ENCODE measurements around the gene MYOM1.

Gene MYOM1

DNA sequence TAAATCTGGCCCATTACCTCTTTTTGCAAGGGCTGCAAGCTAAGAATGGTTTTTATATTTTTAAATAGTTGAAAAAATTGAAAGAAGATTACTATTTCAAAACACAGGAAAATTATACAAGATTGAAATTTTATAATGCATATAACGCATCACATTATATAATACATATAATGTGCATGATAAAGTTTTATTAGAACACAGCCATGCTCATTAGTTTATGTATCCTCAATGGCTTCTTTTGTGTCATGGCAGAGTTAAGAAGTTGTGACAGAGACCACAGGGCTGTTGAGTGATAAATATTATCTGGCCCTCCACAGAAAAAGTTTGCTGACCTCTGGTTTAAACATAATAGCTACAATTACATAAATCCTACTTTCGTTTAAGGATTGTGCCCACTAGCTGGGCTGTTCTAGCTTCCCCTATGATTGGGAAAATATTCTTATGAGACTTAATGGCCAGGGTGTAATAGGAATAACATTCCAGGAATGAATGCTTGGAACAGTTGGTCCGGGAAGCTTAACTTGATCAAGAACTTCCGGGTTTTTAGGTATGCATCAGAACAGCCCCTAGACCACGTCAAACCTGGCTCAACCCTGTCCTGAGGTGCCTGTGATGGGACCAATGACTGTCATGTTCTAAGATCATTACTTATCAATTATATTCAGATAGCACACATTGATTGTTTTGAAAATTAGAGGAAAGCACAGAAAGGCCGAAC is 108.1 kb downstream of the MYOM1 start:
- TF ChIP-seq, protein P1, sequence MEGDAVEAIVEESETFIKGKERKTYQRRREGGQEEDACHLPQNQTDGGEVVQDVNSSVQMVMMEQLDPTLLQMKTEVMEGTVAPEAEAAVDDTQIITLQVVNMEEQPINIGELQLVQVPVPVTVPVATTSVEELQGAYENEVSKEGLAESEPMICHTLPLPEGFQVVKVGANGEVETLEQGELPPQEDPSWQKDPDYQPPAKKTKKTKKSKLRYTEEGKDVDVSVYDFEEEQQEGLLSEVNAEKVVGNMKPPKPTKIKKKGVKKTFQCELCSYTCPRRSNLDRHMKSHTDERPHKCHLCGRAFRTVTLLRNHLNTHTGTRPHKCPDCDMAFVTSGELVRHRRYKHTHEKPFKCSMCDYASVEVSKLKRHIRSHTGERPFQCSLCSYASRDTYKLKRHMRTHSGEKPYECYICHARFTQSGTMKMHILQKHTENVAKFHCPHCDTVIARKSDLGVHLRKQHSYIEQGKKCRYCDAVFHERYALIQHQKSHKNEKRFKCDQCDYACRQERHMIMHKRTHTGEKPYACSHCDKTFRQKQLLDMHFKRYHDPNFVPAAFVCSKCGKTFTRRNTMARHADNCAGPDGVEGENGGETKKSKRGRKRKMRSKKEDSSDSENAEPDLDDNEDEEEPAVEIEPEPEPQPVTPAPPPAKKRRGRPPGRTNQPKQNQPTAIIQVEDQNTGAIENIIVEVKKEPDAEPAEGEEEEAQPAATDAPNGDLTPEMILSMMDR (IDR thresholded peaks at IDR 0.05; ENCODE audit: low read depth, low read length, missing control alignments), result no peak
- no peak overlapping the region for H3K4me3 ChIP-seq (ENCODE audit: low read depth, low read length)
- no peak for DNase-seq (ENCODE audit: low read depth)

DNA sequence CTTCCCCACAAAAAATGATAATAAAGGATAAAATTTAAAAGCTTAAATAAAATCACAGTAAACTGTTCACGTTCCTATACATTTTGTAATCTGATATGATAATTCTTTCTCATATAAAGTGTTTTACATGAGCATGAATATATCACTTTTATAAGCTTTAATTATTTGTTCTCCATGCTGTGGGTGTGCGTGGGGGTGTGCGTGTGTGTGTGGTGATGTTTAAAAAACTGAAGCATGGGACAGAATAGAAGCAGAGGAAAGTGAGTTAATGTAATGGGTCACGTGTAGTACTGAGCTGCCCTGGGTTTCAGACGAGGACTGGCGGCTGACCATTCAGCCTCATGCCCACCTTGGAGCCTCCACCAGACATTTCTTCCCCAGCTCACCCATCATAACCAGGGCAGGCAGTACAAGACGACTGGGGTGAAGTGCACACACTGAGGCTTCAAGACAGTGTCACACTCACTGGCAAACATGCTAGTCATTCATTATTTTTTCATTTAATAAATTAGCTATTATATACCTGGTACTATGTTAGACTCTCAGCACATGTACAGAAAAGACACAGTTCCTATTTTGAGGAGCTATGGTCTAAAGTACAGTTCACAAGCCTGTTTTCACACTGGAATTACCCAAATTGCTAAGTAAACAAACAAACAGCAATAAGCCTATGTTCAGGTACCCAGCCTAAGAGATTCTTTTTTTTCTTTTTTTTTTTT is 109.6 kb downstream of the MYOM1 start:
- no peak for DNase-seq (ENCODE audit: low read depth)
- TF ChIP-seq, protein P1 (IDR thresholded peaks at IDR 0.05; ENCODE audit: low read depth, low read length, missing control alignments), result no peak
- no peak overlapping the region for H3K4me3 ChIP-seq (ENCODE audit: low read depth, low read length)

DNA sequence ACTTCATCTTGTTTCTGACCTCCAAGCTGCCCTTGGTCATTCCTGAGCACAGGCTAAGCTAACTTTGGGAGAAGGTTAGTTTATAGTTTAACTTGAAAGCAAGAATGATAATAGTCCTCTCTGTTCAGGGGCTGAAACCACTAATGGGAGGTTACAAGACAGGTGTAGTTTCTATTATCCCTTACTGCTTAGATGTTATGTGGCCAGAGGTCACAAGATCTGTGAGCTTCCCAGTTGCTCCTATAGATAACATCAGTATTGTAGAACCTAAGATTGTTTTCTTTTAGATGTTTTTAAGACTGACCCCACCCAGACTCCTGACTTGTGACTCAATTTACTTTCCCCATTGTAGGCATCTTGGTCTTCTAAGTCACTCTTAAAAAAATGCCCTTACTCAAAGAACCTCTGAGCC is 112.0 kb downstream of the MYOM1 start:
- TF ChIP-seq, protein P1 (IDR thresholded peaks at IDR 0.05; ENCODE audit: low read depth, low read length, missing control alignments), result no peak
- DNase-seq (ENCODE audit: low read depth), result no peak
- no peak overlapping the region for H3K4me3 ChIP-seq (ENCODE audit: low read depth, low read length)

DNA sequence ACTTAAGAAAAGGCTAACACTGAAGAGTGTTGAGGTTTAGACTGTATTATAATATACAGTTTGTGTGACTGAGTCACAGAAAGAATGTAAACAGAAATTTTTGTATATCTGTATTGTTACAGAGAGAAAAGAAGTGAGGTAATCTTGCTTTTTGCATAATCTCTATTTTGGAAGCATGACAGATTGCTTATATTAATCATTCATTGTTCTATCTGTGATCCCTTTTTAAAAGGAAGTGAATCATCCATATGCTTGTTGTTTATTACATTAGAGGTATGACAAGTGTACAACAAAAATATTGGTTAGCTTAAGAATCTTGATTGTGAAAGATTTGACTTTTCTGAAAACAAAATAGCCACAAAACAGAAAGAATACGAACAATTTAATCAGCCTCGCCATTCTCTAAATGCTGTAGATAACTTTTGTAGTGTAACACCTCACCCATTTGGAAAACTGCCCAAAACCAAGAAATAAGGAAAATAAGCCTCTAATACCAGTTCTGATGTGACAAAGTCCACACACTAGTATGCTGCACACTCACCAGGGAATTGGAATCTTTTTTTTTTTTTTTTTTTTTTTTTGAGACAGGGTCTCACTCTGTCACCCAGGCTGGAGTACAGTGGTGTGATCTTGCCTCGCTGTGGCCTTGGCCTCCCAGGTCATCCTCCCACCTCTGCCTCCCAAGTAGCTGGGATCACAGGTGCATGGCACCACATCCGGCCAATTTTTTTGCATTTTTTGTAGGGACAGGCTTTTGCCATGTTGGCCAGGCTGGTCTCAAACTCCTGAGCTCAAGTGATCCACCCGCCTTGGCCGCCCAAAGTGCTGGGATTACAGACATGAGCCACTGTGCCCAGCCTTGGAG is 115.3 kb downstream of the MYOM1 start:
- TF ChIP-seq, protein P1 (IDR thresholded peaks at IDR 0.05; ENCODE audit: low read depth, low read length, missing control alignments), result no peak
- no peak overlapping the region for H3K4me3 ChIP-seq (ENCODE audit: low read depth, low read length)
- no peak for DNase-seq (ENCODE audit: low read depth)

DNA sequence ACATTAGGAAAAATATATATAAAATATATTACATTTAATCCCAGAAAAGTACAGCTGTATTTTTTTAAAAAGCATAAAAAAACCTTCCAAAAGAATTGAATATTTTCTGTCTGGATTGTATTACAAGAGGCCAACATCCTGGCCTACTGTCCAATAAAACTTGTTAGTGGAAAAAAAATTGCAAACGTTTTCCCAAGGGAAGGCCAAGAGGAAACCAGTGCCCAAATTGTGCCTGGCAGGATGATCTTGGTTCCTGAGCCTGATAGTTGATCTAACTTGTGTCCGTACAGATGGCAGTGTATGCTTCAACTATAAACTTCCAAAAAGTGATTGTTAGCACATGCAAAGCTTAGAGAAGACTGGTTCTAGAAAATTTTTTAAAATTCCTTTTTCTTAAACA is 116.2 kb downstream of the MYOM1 start:
- DNase-seq (ENCODE audit: low read depth), result no peak
- no peak overlapping the region for H3K4me3 ChIP-seq (ENCODE audit: low read depth, low read length)
- TF ChIP-seq, protein P1 (IDR thresholded peaks at IDR 0.05; ENCODE audit: low read depth, low read length, missing control alignments), result no peak

DNA sequence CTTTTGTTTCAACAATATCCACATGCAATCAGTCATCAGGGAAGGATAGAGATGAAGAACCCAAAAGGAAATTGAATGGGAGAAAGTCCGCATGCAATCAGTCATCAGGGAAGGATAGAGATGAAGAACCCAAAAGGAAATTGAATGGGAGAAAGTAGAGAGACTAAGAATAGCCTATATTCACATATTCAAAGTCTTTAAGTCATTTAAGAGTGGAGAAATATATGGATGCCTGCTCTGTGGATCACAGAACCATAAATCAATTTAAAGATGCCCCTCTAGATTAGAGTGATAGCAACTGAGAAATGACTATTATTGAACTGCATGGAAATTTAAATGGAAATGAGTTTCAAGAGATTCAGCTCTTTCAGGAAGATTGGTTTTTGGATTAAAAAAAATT is 116.8 kb downstream of the MYOM1 start:
- no peak overlapping the region for H3K4me3 ChIP-seq (ENCODE audit: low read depth, low read length)
- no peak for DNase-seq (ENCODE audit: low read depth)
- TF ChIP-seq, protein P1 (IDR thresholded peaks at IDR 0.05; ENCODE audit: low read depth, low read length, missing control alignments), result no peak
